ENCODE measurements around the gene ME1.

Gene ME1

DNA sequence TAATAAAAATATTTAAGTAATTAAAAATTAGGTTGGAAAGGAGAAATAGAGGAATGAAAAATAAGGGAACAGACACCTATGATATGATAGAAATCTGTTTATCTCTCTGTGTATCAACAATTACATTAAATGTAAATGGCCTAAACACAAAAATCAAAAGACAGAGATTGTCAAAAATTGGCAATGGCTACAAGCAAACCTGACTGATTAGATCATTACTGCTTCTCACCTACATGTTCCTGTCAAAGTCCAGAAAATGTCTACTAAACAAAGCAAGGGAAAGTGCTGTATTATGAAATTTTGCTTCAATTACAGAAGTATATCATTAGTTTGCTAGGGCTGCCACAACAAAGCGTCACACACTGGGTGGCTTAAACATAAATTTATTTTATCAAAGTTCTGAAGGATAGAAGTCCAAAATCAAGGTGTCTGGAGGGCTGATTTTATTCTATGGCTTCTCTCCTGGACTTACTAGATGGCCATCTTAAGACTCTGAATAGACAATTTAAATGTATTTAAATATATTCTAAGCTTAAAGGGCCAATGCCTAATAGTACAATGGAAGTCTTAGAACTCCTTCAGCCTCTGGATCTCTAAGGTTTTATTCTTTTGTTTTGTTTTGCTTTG, 6.3 kb downstream of the ME1 start:
- DNase-seq (ENCODE audit: low spot score), result no peak
- in situ Hi-C loops (cut with MboI; ENCODE audit: low sequenced_read_pairs, unreplicated experiment), result no loop called here
- TF ChIP-seq, protein P1, sequence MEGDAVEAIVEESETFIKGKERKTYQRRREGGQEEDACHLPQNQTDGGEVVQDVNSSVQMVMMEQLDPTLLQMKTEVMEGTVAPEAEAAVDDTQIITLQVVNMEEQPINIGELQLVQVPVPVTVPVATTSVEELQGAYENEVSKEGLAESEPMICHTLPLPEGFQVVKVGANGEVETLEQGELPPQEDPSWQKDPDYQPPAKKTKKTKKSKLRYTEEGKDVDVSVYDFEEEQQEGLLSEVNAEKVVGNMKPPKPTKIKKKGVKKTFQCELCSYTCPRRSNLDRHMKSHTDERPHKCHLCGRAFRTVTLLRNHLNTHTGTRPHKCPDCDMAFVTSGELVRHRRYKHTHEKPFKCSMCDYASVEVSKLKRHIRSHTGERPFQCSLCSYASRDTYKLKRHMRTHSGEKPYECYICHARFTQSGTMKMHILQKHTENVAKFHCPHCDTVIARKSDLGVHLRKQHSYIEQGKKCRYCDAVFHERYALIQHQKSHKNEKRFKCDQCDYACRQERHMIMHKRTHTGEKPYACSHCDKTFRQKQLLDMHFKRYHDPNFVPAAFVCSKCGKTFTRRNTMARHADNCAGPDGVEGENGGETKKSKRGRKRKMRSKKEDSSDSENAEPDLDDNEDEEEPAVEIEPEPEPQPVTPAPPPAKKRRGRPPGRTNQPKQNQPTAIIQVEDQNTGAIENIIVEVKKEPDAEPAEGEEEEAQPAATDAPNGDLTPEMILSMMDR (IDR thresholded peaks at IDR 0.05; ENCODE audit: borderline replicate concordance, control extremely low read depth, extremely low read depth, insufficient read depth, missing control alignments), result no peak

DNA sequence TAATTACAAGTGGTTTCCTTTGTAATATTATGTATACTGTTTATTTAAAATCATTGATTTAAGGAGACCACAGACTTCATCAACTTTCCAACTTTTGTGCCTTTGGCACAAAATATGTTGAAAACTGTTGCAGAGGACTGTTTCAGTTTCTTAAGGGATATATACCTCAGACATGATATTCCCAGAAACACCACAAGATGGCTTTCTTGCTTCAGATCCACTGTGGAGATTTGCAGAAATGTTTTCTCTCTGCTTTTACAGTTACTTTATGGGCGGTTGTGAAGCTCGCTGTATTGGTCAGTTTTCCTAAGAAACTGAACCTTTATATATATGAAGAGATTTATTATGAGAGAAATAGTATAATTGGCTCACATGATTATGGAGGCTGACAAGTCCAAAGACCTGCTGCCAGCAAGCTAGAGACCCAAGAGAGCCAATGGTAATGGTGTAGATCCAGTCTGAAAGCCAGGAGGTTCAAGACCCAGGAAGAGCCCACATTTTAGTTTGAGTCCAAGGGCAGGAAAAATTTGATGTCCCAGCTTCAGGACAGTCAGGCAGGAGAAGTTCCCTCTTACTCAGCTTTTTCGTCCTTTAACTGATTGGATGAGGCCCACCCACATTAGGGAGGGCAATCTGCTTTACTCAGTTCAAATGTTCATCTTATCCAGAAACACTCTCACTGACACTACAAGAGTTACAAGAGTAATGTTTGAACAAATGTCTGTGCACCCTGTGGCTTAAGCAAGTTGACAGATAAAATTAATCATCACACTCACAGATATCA, 12.8 kb downstream of the ME1 start:
- in situ Hi-C loops (cut with MboI; ENCODE audit: low sequenced_read_pairs, unreplicated experiment), result no loop called here
- DNase-seq (ENCODE audit: low spot score), result peak; percentile 33
- TF ChIP-seq, protein P1 (IDR thresholded peaks at IDR 0.05; ENCODE audit: borderline replicate concordance, control extremely low read depth, extremely low read depth, insufficient read depth, missing control alignments), result peak; percentile 14

DNA sequence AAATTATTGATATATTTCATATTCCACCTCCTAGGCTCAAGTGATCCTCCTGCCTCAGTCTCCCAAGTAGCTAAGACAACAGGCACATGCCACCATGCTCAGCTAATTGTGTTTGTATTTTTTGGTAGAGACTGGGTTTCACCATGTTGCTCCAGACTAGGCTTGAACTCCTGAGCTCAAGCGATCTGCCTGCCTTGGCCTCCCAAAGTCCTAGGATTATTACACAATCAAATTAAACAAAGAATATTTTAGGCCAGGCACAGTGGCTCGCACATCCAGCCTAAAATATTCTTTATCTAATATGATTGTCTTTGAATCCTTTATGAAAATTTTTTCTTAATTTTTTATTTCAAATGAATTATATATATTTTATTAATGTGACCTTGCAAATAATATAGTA, 17.8 kb downstream of the ME1 start:
- in situ Hi-C loops (cut with MboI; ENCODE audit: low sequenced_read_pairs, unreplicated experiment), result no loop called here
- TF ChIP-seq, protein P1 (IDR thresholded peaks at IDR 0.05; ENCODE audit: borderline replicate concordance, control extremely low read depth, extremely low read depth, insufficient read depth, missing control alignments), result no peak
- no peak for DNase-seq (ENCODE audit: low spot score)

DNA sequence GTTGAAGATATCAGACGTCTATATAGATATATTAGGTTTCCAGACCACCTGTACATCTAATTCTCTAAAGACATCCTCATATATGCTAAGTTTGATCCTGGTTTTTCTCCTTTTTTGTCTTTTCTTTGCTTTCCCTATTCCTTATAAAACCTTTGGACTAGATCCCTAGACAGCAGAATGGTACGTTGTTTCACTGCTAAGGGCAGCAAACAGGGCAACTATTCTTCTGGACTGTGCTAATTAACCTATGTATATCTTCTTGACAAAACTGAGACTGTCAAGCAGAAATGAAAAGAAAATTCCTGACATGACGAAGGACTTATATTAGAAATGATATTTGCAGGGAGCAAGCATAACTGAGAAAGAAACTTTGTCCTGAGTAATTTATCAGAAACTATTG, 19.1 kb downstream of the ME1 start:
- in situ Hi-C loops (cut with MboI; ENCODE audit: low sequenced_read_pairs, unreplicated experiment), result no loop called here
- no peak for DNase-seq (ENCODE audit: low spot score)
- TF ChIP-seq, protein P1 (IDR thresholded peaks at IDR 0.05; ENCODE audit: borderline replicate concordance, control extremely low read depth, extremely low read depth, insufficient read depth, missing control alignments), result no peak

DNA sequence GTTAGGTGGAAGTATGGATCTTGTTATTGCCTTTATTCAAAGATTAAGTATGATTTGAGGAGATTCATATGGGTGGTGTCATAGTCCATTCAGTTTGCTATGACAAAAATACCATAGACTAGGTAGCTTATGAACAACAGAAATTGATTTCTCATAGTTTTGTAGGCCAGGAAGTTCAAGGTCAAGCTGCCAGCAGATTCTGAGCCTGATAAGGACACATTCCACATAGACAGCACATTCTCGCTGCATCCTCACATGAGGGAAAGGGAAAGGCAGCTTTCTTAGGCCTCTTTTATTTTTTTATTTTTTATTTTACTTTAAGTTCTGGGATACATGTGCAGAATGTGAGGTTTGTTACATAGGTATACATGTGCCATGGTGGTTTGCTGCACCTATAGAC, 27.7 kb downstream of the ME1 start:
- DNase-seq (ENCODE audit: low spot score), result no peak
- TF ChIP-seq, protein P1 (IDR thresholded peaks at IDR 0.05; ENCODE audit: borderline replicate concordance, control extremely low read depth, extremely low read depth, insufficient read depth, missing control alignments), result no peak
- in situ Hi-C loops (cut with MboI; ENCODE audit: low sequenced_read_pairs, unreplicated experiment), result no loop called here

DNA sequence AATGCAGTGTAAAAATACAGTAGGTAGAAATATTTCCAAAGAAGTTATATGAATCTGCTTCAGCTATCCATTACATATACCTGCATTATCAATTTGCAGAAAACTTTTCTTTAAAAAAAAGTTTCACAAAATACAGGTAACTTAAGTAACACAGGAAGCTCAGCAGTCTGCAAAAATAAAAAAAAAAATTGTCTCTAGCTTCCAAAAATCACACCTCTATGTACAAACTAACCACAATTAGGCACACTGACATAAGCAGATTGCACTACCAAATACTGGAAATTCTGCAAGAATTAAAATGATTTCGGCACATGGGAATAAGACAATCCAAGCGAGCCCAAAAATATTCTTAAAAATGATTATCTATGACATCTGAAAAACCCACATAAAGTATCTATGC, 41.2 kb downstream of the ME1 start:
- DNase-seq (ENCODE audit: low spot score), result no peak
- TF ChIP-seq, protein P1 (IDR thresholded peaks at IDR 0.05; ENCODE audit: borderline replicate concordance, control extremely low read depth, extremely low read depth, insufficient read depth, missing control alignments), result no peak
- in situ Hi-C loops (cut with MboI; ENCODE audit: low sequenced_read_pairs, unreplicated experiment), result no loop called here
